ENCODE data around the gene MYOT.
"Not testable (repeated sequence)": the region's sequence is repeated elsewhere in the genome, so short reads cannot be mapped to it uniquely, and the experiment has no call there.

MYOT gene

GRCh38 chr5:137867664-137868063 lies at the start of gene MYOT:
TSS of gene MYOT (plus strand) at chr5:137867860. CDS start at chr5:137870652, 2,792 bp downstream.
- no peak for DNase-seq (ENCODE audit: low read depth in 2 of 2)

DNA sequence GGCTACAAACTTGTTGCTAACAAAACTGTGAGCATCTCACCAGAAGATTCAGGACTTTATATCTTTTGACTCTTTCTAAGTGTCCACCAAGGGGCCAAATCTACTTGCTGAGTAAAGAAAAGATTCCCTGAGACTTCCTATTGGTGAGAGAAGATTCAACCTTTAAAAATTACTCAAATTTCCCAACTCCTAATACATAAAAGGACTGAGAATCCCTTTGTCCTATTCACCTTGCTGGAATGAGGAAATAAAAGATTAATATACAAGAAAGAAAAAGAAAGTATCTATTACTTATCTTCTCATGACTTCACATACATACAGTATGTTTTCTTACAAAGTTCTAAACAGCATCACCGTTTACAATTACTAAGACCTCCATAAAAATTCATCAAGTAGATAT lies 47.9 kb upstream of the MYOT start:
- no peak for DNase-seq (ENCODE audit: low read depth in 2 of 2)

- DNase-seq (ENCODE audit: low read depth in 2 of 2) = no peak
These were observed 45.4 kb upstream of the MYOT start for GRCh38 chr5:137822158-137822764.

GRCh38 chr5:137822984-137823383 lies 44.7 kb upstream of the MYOT start:
- DNase-seq (ENCODE audit: low read depth in 2 of 2) = no peak

DNA sequence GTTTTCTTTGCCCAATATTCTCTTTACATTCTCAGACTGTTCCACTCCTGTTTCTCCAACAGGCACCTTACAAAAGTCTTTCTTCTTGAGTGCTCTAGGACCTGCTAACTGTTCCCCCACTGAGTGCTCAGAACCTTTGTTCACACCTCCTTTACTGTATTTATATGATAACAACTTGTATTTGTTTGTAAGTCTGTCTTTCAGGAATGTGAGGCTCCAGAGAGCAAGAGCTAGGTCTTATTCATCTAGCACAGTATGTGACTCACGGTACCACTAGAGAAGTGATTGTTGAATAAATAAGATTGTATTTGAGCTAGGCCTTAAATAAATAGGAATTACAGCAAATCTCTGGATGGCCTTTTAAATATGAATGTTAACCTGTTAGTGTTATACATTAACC lies 42.5 kb upstream of the MYOT start:
- DNase-seq (ENCODE audit: low read depth in 2 of 2) = no peak

- DNase-seq (ENCODE audit: low read depth in 2 of 2) = no peak
These were observed 41.6 kb upstream of the MYOT start for GRCh38 chr5:137826067-137826466.

- DNase-seq (ENCODE audit: low read depth in 2 of 2) = no peak
These were observed 39.5 kb upstream of the MYOT start for GRCh38 chr5:137828180-137828579.

DNA sequence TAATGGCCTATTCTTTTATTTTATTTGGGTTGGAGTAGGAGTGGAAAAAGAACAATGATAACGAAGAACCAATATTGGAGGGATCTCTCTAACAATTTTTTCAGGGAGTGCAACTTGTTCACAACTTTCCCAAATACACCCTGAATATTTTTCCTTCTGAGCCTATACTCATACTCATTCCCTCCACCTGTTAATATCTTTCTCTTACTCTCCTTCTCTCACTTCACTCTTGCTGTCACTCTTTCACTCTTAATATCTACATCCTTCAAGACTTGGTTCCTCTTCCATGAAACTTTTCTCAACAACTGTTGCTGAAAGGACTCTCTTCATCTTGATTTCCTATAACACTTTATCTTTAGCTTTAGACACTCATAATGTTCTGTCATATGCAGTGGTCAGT lies 39.0 kb upstream of the MYOT start:
- DNase-seq (ENCODE audit: low read depth in 2 of 2) = no peak

GRCh38 chr5:137831105-137831504 lies 36.6 kb upstream of the MYOT start:
- DNase-seq (ENCODE audit: low read depth in 2 of 2) = no peak

DNA sequence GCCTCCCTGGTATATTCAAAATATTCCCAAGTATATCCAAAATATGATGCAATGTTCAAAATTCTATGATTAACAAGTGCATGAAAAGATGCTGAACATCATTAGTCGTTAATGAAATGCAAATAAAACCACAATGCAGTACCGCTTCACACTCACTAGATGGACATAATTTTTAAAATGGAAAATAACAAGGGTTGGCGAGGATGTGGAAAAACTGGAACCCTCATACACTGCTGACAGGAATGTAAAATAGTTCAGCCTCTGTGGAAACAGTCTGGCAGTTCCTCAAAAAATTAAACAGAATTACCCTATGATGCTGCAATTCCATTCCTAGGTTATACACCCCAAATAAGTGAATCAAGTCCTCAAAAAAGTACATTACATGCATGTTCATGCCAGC lies 36.1 kb upstream of the MYOT start:
- no peak for DNase-seq (ENCODE audit: low read depth in 2 of 2)

DNA sequence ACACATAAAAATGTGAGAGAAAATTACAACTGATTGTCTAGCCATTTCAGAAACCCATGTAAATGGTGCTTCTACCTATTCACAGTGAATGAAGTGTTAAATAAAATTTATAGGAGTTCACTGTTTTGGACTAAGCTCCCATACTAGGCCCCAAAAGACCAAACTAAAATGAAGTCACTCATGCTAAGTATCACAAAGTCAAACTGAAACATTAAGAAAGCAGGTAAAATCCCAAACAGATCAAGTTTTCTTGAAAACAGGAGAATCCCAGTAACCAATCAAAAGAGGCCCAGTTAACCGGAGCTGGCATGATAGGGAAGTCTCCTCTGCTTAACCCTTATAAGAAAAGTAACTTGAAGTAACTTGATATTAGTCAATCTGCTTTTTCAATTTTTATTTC lies 35.2 kb upstream of the MYOT start:
- no peak for DNase-seq (ENCODE audit: low read depth in 2 of 2)

DNA sequence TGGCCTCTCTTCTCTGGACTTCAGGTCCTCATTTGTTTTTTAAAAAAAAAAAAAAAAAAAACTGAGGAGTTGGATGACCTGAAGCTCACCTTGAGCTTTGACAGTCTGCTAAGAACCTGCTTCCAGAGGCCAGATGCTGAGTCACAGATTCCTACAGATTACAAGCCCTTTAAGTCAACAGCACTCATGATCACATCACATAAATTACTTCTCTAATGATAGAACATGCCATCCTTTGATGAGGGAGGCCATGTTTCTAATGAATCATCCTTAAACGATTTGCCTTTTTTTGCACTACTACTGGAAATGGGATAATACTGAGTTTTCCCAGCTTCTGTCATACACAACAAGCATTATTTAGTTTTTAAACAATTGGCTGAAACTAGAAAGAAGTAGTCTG lies 34.2 kb upstream of the MYOT start:
- DNase-seq (ENCODE audit: low read depth in 2 of 2) = no peak

GRCh38 chr5:137834498-137835049 lies 33.1 kb upstream of the MYOT start:
- no peak for DNase-seq (ENCODE audit: low read depth in 2 of 2)

DNA sequence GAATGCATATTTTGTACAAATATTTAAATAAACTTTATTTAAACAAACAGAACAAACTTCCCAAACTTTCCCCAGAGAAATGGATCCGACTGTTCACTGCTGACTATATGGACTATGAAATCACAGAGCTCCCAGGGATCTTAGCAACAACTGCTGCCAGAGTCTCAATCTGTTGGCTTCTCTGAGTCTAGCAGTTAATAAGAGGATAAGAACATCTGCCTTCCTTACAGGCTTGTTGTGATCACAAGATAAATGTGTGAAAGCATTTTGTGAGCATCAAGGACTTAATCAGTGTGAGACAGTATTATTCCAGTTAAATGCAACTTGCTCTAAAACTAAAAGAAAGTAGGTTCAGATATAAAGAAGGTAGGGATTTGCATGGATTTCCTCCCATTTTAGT lies 31.4 kb upstream of the MYOT start:
- no peak for DNase-seq (ENCODE audit: low read depth in 2 of 2)

GRCh38 chr5:137836997-137837396 lies 30.7 kb upstream of the MYOT start:
- DNase-seq (ENCODE audit: low read depth in 2 of 2) = no peak

DNA sequence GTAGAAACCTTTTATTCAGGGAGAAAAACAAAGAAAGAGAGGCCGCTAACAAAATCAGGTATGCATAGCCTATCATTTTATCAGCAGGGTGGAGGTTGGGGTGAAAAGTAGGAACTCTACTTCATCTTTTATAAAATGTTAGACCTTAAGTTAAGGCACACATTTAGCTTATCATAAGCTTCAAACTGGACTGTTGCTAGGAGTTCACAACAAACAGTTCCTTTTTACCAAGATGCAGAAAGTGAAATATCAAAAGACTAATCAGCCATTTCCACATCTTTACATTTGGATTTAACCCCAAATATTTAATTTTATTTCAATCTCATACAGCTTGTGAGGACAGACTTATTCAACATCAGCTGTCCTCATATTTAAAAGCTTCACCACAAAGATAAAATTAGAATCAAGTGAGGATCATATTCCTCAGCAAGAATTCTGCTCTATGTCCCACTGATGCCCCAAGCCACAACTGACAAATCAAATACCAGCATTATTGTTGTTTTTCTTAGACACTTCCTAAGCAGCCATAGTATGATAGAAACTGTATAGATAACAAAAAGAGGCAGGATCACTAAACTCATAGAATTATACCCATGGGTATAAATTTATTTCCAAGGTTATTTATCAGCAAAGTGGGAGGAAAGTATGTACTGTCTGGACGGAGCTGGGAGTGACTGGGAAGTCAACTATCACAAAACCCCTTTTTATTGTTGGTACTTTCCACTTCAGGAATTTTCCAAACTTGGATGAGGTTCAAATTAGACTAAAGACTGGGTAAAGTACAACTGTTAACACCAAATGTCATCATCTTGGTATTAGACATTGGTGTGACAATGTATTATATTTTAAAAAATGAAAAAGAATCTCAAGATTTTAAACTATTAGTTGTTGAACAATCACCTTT lies 29.9 kb upstream of the MYOT start:
- no peak for DNase-seq (ENCODE audit: low read depth in 2 of 2)

DNA sequence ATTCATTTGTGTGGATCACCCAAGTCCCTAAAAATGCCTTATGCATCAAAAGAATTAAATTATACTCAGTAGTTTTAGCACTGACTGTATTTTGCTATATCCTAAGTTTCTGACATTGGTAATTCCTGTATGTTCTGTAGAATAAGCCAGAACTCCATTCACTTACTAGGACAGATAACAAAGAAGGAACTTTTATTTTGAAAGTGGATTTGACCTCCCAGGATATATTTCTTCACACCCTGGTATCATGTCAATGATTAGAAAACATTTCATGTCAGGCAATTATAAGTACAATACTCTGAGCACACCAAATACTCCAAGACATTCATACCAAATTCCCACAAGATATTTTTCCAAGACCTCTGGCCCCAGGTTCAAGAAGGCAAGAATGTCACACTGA lies 28.7 kb upstream of the MYOT start:
- no peak for DNase-seq (ENCODE audit: low read depth in 2 of 2)

GRCh38 chr5:137842296-137842695 lies 25.4 kb upstream of the MYOT start:
- DNase-seq (ENCODE audit: low read depth in 2 of 2) = no peak

DNA sequence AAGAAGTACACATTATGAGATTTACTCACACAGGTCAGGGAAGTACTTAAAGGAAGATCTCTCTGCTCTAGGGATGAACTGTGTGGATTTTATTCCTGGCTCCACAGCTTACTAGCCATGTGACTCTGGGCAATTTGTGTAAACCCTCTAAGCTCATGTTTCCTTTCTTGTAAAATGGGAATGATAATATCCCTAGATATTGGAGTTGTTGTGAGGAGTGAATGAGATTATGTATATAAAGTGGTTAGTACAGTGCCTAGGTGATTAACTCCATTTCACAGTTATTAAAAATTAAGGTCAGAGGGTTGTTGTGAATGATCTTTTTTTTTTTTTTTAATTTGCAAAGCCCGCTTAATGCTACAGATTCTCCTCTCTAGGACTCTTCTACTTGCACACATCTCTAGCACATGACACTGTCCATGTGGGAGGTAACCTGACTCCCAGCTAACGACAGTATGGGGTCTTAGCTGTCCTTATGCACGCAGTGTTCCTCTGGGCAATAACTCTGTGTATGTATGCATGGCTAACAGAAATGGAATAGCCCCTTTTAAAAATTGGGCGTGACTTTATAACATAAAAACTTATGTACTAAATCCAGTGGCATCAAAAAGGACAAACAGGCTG lies 23.9 kb upstream of the MYOT start:
- DNase-seq (ENCODE audit: low read depth in 2 of 2) = no peak

DNA sequence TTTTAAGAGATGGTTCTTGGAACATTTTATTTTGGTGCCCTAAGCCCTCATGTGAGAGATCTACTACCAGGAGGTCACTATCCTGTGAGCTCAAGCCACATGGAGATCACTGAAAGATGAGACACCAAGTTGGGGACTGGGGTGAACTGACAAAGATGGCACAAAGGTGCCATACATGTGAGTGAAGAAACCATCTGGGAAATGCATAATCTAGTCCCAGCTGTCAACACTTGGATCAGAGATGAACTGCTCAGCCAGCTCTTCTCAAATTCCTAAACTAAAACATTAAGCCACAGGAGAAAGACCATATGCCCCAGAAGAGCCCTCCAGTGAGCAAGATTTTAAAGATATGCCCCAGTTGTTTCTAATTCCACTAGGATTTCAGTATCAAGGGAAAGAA lies 22.2 kb upstream of the MYOT start:
- no peak for DNase-seq (ENCODE audit: low read depth in 2 of 2)

DNA sequence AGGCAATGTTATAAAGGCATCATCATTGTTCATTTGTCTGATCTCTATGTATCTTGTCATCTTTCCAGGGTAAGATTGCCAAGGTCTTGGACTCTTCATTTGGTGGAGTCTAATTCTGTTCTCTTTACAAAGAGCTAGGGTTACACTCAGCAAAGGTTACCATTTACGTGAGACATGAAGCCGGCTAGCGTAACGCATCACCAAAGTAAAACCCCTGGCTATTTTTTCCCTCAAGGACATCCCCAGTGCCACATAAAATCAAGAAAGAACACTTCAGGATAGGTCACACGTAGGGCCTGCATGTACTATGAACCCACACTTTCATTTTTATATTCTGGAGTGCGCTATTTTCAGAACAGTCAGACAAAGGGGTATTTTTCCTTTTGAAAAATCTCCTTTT lies 20.0 kb upstream of the MYOT start:
- DNase-seq (ENCODE audit: low read depth in 2 of 2) = no peak

GRCh38 chr5:137853165-137853564 lies 14.5 kb upstream of the MYOT start:
- DNase-seq (ENCODE audit: low read depth in 2 of 2) = not testable (repeated sequence)

DNA sequence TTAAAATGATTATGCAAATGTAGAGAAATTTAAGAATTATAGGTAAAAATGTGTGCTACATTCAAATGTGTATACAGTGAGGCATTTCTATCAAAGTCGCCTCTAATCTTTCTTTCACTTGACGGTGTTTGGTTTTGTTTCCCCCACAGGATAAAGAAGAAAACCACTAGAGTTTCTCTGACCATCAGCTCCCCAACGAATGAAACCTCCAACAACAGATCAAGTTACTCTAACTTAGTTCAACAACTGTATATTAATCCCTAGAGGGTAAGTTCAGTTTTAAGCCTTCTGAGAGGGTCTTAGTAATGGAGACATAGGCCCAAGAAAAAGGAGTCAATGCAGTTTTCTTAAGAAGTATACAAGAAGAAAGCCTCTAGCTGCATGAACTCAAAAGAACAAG lies 11.5 kb upstream of the MYOT start:
- no peak for DNase-seq (ENCODE audit: low read depth in 2 of 2)

Measured in stimulated activated CD4-positive, alpha-beta T cell treated with anti-CD3 and anti-CD28 coated beads, Interleukin-4, amount 100 ng/mL, for 48 hours (primary cell).